SK-N-DZ (cell line): Measurements from ENCODE around the gene GAMT.

Experiments
- DNase-seq: peaks from one replicate; pipeline ENCODE4 v3.0.0-alpha.2; 2015; ENCODE audit warnings: low spot score

The GAMT gene

DNA sequence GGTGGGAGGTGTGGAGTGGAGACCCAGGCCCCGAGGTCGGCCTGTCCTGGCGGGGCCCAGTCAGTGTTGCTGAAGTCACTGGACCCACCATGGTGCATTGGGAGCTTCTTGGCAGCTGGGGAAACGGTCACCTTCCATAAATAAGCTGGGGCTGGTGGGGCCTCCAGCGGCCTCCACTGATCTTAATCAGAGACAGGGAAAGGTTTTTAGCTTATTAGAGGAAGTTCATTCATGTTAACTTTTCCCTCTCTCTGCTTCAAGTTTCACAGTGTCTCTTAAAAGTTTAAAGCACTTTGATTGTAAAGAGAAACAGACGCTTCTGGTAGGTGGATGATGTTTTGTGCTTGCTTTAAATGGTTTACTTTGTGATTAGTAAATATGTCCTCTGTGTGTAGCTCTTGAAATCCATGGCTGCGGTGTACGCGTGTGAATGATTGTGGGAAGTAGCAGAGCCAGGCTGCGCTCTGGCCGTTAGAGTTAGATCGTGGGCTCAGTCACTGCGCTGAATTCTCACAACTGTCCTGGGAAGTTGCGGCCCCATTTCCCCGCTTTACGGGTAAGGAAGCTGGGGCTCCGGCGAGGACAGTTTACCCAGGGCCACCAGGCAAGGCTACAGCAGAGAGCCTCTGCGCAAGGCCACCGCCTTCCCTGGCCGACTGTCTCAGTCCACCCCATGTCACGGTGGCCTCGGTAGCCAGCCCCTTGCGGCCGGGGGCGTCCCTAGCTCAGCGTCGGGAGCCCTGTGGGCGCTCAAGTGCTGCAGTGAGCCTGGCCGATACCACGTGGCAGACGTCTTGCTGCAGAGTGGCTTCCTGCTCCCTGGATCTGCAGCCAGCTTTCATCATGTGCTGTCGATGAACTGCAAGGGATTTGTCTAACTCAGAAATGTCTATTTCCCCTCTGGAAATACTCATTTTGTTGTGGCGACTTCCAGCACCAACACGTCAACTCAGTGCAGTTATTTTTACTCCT is 34.2 kb downstream of the GAMT start:
- DNase-seq, result no peak

DNA sequence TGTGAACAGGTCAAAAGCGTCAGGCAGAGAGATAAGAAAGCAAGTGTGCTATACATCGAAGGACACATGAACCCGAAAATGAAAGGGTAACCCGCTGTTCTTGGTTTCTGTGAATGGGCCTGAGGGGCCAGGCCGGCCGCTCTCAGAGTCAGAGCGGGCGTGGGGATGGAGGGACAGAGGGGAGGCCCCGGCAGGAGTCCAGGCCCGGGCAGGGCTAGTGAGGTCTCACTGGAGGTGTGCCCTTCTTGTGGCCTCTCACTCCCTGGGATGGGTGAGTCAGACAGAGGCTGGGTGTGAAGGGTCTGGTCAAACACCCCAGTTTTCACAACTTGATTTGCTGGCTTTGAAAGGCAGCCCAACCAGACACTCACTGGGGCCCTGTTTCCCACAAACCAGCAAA is 35.0 kb downstream of the GAMT start:
- DNase-seq, result no peak

DNA sequence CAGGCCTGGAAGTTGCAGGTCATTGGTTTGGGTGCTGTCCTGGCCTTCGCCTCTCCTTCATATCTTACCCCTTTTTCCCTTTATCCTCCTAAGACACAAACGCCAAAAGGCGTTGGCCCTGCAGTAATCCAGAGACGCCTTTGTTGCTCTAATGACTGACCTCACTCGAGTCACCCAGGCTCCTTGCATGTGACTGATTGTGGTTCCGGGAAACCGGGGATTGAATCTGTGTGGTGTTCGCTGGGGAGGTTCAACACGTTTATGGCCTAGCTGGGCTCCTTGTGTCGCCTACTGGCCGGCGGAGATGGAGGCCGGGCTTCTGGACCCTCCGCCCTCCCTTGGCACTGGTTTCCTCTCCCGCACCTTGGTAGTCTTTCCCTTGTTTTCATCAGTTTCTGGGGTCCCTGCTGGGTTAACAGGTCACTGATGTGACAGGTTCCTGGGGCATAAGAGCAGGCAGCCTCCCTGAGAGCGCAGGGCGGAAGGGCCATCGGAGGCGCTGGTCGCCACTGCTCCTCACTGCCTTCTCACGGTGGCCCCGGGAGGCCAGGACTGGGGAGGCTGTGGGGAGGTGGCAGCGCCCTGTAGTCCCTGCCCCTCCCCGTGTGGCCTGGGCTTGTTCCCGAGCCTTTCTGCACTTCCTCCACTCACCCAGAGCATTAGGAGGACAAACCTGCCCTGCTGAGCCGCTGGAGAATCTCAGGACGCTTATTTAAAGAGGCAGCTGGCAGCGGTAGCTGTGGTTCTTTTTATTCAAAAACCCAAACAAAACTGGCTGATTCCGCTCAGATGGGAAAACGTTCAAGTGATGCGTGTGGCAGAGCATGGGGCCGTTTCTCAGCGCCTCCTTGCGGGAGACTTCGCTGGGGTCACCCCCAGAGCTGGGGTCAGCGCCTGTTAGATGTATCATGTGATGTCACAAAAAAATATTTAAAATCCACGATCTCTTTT is 35.7 kb downstream of the GAMT start:
- no peak for DNase-seq

DNA sequence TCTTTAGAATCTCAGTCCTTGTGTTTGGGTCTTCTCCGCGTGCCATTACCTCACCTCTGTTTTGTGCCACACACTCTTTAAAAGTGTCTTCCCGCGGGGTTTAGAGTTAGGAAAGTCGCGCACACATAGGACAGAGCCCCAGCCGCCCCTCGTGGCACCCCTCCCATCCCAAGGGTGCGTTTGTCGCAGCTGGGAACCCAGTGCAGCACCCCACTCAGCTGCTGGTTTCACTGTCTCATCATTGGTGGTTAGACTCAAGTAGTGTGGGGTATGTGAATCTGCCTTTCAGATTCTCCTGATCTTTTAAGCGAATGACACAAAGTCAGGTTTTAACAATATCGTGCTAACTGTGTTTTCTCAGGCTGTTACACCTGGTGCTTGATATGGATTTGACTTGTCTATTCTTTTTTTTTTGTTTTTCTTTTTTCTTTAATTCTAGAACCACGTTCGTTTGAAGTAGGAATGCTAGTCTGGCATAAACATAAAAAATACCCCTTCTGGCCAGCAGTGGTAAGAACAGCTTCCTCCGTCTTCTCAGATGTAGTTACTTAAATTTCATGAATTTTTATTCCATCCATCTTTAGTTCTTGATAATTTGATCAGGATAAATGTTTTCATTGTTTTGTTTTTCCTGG is 37.2 kb downstream of the GAMT start:
- DNase-seq, result no peak

DNA sequence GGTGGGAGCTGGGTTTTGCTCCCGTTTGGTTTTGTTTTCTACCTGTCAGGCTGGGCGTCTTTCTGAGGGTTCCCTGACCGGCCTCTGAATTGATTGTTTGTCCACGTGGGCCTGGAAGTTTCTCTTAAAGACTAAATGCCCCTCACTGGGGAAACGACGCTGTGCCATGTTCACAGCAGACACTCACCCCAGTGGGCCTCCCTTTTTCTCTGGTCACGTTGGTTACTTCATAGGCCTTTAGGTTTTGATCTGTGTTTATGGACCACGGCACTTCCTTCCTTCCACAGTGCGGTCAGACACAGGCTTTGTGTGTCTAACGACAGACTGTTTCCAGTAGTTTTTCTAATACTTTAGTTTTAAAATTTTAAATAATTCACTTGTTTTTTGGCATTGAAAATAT is 37.7 kb downstream of the GAMT start:
- no peak for DNase-seq

DNA sequence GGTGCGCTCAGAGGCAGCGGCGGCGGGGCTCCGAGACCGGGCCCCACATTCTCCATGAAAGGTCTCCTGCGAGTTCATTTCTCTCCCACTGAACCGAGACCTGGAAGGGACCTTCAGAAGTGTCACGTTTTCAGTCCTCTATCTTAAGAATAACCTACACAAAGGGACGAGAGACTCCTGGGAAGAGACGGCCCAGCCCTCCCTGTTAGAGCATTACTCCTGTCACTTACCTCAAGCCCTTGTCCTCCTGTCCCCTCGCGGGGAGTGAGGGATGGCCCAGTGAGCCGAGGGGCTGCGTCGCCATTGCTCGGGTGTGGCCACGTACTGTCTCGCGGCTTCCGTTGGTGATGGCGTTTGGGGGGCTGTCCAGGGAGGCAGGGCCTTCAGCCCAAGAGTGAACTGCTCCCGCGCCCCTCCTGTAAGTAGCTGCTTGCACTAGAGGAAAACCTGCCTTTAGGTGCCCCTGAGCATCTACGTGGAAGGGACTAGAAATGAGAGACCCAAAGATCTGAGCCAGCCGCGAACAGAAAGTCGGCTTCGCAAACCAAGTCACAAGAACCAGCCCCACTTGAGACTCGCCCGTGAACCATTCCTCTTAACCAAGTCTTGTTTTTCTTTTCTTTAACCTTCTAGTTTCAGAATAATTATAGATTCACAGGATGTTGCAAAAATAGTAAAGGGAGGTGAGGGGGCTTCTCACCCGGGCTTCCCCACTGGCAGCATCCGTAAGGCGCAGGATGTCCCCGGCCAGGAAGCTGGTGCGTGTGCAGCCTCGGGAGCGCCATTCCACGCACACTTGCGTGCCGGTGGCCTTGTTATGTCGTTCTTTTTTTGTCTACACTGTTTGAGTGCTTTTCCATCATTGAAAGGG is 38.7 kb downstream of the GAMT start:
- DNase-seq, result no peak

DNA sequence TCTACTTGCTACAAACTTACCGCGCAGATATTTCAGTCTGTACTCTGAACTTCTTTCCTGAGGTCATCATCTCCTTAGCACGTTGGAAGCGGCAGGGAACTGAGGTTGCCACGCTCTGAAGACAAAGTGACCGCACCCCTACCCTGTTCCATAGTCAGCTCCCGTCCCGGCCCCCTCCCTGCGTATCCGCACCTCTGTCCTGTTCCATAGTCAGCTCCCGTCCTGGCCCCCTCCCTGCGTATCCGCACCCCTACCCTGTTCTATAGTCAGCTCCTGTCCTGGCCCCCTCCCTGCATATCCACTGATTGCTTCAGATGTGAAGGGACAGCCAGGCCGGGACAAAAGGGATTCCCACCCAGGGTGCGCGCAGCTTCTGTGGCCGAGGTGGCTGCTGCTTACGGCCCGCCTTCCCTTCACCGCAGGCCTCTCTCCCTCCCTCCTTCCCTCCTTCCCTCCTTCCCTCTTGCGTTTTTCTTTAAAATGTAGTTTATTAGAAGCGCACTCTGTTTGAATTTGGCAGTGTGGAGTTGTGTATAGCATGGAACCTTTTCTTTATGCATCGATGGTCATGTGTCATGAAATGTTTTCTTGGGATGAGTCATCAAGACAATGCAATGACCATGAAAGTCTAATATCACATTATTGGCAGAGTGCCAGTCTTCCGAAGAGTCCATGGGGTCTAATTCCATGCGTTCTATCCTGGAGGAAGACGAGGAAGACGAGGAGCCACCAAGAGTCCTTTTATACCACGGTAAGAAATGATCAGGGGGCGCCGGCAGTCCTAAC is 39.5 kb downstream of the GAMT start:
- DNase-seq, result no peak

DNA sequence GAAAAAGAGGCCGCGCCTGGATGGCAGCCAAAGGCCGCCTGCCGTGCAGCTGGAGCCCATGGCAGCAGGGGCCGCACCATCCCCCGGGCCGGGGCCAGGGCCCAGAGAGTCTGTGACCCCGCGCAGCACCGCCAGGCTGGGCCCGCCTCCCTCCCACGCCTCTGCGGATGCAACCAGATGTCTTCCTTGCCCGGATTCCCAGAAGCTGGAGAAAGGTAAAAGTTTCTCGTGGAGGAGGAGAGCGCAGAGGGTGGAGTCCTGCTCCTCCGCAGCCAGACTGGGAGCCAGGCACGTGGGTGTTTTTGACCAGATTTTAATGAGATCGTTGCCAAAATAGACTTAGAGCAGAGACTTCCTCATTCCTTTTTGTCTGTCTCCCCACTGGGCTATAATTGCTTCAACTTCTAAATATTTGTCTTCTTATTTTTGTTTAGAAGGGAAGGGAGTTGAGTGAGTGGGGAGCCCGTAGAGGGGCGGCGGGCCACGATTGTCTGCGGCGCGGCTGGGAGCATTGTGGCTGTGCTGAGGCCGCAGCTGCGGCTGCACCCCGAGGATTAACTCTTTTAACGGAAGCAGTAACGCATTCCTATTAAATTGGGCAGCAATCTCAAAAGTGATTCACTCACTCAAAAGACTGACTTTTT is 40.4 kb downstream of the GAMT start:
- DNase-seq, result peak; percentile 44

DNA sequence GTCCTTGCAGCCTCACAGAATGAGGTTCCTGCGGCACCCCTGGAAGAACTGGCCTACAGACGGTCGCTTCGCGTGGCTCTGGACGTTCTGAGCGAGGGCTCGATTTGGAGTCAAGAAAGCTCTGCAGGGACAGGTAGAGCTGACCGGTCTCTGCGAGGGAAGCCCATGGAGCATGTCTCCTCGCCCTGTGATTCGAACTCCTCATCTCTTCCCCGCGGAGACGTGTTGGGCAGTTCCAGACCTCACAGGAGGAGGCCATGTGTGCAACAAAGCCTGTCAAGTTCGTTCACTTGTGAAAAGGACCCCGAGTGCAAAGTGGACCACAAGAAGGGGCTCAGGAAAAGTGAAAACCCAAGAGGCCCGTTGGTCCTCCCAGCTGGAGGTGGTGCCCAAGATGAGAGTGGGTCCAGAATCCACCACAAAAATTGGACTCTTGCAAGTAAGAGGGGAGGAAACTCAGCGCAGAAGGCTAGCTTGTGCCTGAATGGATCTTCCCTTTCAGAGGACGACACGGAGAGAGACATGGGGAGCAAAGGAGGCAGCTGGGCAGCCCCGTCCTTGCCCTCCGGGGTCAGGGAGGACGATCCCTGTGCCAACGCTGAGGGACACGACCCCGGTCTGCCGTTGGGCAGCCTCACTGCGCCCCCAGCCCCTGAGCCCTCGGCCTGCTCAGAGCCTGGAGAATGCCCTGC is 41.1 kb downstream of the GAMT start:
- DNase-seq, result no peak

DNA sequence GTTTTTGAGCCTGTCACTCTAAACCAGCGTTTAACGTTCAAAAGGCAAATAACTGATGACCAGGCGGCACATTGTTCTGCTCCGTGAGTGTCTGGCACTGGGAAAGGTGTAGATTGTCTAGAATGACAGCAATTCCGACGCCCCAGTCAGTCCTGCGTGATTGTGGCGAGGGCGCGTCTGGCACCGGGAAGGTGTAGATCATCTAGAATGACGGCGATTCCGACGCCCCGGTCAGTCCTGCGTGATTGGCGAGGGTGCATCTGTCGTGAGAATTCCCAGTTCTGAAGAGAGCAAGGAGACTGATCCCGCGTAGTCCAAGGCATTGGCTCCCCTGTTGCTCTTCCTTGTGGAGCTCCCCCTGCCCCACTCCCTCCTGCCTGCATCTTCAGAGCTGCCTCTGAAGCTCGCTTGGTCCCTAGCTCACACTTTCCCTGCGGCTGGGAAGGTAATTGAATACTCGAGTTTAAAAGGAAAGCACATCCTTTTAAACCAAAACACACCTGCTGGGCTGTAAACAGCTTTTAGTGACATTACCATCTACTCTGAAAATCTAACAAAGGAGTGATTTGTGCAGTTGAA is 43.7 kb downstream of the GAMT start:
- DNase-seq, result no peak

DNA sequence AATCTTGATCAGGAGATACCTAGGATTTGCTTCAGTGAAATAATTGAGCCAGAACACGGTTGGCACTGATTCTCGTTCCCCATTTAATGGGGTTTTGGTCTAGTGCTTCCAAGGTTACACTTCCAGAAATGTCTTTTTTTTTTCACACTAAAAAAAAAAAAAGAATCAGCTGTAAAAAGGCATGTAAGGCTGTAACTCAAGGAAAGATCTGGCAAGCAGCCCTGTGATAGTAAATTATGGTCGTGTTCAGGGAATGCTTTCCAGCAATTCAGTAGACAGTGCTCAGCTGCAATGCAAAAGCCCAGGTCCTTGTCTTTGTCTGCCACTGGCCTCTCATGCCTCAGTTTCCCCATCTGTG is 44.9 kb downstream of the GAMT start:
- no peak for DNase-seq

DNA sequence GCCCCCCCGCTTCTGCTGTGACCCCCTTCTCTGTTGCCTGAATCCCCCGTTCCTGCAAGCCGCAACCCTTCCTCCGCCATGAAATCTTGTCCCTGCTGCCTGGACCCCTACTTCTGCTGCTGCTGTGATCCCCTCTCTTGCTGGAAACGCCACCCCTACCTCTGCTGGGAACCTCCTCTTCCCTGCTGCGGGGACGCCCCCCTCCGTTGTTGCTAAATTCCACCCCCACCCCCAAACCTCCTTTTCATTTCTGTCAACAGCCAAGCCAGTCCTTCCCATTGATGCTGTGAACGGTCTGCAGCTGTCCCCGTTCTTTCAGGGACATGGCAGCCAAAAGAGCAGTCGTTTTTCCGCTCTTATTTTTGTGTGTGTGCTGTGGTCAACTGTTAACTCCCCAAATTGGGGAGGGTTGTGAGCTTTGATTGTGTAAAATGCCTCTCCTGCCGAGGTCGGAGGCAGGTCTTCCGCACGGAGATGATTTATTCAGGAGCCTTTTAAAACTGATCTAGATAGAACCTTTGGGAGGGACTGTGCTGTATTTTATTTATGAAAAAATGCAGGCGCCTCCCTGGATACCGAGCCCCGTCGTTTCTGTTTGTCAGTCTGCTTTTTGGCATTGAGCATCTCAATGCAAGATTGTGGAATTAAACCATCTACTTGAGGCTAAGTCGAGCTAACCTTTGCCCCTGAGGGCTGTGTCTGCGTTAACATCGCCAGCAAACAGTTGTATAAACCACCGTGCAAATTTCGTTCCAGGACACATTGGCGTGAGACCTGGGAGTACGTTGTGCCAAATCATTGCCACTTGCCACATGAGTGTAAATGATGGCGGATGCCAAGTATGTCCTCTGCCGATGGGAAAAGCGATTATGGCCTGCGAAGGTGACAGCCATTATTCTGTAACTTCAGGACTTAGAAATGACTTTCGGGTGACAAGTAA is 45.5 kb downstream of the GAMT start:
- DNase-seq, result no peak

DNA sequence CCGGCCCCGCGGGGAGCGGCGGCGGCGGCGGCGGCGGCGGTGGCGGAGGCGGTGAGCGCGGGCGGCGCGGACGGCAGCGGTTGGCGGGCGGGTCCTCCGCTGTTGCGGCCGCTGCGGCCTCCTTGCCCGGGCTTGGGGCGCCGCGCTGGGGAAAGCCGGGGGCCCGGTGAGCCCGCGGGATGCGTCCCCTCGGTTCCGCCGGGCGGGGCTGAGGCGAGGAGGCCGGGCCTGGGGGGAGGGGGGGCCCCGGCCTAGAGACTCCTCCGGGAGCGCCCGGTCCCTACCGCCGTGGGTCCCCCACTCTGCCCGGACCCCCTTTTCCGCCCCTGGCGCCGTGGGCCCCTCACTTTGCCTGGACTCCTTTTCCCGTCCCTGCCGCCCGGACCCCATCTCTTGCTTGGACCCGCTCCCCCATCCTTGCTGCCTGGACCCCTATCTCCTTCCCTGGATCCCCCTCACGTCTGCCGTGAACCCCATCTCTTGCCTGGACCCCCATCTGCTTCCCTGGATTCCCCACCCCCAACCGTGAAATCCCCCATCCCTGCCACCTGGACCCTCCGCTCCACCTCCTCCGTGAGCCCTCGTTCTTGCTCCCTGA is 46.3 kb downstream of the GAMT start:
- DNase-seq, result no peak

DNA sequence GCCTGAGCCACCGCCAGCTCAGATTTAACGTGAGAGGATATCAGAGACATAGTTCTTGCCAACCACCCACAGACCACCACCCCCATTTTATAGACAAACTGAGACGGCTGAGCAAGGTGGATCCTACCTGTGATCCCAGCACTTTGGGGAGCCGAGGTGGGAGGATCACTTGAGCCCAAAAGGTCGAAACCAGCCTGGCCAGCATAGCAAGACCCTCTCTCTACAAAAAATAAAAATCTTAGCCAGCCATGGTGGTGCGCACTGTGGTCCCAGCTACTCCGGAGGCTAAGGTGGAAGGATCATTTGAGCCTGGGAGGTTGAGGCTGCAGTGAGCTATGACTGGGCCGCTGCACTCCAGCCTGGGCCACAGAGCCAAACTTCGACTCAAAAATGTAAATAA is 48.2 kb downstream of the GAMT start:
- no peak for DNase-seq

DNA sequence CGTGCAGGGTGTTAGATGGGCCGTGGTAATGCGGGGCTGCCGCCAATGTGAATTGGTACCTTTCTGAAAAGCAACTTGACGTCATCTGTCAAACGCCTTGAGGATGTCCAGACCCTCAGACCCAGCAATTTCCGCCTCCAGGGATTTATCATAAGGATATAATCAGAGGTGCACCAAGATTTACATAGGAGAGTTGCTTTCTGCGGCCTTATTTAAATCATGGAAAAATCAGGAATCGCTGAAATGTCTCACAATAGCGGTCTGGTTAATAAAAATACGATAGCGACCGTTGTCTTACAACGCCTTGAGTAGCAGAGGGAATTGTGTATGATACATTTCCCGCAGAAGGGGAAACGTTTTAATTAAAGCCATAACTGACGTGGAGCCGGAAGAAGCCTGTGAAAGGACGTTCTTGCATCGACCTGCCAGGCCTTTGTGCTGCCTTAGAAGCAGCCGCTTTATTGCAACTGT is 49.9 kb downstream of the GAMT start:
- DNase-seq, result peak; percentile 95

DNA sequence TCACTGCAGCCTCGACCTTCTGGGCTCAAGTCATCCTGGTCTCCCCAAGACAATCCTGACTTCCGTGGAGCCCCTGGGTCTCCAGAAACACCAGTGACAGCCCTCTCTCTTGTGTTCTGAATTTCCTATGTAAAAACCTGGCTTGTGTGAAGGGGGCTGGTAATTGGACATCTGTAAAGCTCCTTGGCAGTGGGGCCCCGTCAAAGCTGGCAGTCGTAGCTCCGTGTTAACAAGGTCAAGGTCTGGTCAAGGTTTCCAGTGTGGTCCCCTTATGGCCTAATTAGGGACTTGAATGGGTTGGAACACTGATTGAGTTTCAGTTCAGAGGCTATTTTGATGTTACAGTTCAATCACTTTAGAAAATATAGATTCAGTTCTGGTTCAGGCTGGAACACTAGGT is 50.5 kb downstream of the GAMT start:
- DNase-seq, result peak; percentile 73

DNA sequence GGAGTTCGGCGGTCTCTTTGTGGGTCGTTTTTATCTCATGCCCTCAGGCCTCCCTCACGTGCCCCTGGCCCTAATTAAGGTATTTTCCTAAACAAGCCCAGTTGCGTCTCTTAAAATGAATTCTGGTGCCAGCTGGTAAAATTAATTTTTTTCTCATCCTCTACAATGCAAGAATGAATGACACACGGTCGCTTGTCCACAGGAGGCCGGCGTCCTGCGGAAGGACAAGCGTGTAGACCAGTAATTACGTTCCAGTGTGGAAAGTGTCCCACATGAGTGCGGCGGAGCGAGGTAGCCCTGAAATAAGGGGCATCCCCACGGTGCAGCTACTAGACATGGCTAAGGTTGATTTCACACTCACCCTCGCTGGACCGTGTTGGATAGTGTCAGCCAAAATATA is 52.1 kb downstream of the GAMT start:
- no peak for DNase-seq
